LNCaP clone FGC (cell line): Measurements from ENCODE around the gene TDP1.

Experiments
- DNase-seq: peaks from one replicate; pipeline ENCODE4 v3.0.0-alpha.2; 2011; ENCODE audit warnings: low read depth
- H3K4me3 ChIP-seq: 2 replicates; pipeline ENCODE4 v1.5.1; 2011; ENCODE audit warnings: mild to moderate bottlenecking, low read depth, low read length, control low read depth
- TF ChIP-seq, protein P1 (sequence below): IDR thresholded peaks from 2 replicates; pipeline ENCODE4 v1.5.1; 2012; ENCODE audit warnings: mild to moderate bottlenecking; ENCODE audit not compliant: control insufficient read depth, insufficient read depth; ENCODE audit errors: extremely low read depth

TDP1 gene

DNA sequence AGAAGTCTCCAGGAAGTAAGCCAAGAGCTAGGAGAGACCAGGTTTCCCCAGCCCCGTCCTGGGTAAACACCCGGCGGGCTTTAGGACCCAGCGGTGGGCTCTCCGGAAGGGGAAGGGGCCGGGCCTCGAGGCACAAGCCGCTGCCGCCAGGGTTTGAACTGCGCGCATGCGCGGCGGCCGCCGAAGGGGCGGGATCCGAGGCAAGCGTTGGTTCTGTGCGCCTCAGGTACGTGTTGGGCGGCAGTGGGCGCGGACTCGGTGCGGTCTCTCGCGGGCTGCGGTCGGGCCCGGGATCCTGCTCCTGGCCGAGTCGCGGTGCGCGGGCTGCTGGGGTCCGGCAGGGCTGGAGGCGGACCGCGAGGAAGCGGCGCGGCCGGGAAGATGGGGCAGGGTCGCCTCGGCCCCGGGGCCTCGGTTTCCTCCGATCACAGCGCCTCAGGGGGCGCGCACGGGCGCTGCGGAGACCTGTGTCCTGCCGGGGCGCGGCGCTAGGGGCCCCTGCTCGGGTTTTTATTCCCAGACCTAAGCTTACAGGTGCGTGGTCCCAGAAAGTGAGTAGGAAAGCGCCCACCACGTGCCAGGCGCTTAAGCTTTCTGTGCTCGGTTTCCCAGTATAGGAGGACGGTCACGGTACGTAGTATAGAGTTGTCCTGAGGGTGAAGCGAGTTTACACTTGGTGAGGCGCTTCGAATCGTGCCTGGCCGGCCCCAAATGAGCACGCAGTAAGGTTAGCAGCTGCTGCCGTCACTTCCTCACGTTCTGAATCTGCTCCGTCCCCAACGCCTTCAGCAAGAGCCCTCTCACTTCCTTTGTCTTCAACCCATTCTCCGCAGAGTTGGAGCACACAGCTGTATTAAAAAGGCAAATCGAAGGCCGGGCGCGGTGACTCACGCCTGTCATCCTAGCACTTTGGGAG lies at the start of gene TDP1:
TSS of gene TDP1 (plus strand) at position 183 of the 916 bp plus-strand sequence. CDS start 7,188 bp downstream, outside the sequence.
- peak within 1 kb of the TSS; percentile 79 for H3K4me3 ChIP-seq
- peak; percentile 86 for DNase-seq
- TF ChIP-seq, protein P1, sequence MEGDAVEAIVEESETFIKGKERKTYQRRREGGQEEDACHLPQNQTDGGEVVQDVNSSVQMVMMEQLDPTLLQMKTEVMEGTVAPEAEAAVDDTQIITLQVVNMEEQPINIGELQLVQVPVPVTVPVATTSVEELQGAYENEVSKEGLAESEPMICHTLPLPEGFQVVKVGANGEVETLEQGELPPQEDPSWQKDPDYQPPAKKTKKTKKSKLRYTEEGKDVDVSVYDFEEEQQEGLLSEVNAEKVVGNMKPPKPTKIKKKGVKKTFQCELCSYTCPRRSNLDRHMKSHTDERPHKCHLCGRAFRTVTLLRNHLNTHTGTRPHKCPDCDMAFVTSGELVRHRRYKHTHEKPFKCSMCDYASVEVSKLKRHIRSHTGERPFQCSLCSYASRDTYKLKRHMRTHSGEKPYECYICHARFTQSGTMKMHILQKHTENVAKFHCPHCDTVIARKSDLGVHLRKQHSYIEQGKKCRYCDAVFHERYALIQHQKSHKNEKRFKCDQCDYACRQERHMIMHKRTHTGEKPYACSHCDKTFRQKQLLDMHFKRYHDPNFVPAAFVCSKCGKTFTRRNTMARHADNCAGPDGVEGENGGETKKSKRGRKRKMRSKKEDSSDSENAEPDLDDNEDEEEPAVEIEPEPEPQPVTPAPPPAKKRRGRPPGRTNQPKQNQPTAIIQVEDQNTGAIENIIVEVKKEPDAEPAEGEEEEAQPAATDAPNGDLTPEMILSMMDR = no peak

DNA sequence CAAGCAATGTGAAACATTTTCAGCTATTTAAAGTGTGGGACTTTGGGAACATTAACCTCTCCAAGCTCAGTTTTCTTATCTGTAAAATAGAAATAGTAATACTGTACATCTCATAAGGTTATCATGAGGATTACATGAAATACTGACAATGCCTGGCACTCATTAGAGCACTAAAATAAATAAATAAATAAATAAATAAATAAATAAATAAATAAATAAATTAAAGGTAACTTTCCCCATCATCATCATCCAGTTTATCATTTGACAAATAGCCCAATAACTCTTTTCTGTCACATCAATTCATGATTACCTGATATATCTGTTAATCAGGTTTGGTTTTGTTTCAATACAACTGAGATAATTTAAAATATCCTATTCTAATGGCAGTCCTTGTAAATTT lies 49.7 kb upstream of the TDP1 start:
- TF ChIP-seq, protein P1 = no peak
- DNase-seq = no peak

DNA sequence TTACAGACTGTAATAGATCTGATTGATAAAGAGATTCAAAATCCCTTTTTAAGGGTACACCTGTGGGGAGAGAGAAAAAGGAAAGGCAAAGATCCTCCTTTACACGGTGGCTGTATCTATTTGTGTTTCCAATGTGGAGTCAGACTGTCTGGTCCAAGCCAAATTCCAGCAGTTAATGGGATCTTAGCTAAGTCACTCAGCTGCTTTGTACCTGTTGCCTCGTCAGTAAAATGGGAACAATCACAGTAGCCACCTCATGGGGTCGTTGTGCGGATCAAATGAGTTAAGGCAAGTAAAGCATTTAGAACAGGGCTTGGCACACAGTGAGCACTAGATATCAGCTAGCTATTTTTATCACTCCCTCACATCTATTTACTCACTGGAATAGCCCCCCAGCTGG lies 48.1 kb upstream of the TDP1 start:
- TF ChIP-seq, protein P1 = no peak
- H3K4me3 ChIP-seq = no peak overlapping the region
- no peak for DNase-seq

More for the DNA sequence above, 49.7 kb upstream of the TDP1 start:
- H3K4me3 ChIP-seq = no peak overlapping the region

DNA sequence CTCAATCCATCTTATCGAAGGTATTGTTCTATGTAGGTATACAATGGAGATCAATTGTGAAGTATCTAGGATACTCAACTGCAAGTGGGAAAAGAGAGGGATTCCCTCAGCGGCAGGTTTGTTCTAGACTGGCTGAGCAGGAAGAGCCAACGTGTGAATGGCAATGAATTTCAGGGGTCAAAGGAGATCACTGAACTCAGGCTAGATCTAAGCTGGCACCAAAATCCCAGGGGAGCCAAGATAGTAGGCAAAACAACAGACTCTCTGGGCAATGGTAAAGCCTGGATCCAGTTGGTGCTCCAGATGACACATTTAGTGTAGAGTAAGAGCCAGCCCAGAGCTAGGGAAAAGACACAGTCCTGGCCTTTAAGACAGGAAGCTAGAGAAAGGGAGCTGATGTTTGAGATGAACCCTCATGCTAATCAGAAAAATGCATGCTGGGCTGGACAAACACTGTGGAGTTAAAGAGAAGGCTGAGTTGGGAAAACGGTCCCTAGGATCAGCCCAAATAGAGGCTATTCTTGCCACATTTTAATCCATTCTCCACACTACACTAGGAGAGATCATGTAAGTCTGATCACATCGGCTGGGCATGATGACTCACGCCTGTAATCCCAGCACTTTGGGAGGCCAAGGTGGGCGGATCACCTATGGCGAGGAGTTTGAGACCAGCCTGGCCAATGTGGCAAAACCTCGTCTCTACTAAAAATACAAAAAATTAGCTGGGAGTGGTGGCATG lies 46.8 kb upstream of the TDP1 start:
- DNase-seq = no peak

DNA sequence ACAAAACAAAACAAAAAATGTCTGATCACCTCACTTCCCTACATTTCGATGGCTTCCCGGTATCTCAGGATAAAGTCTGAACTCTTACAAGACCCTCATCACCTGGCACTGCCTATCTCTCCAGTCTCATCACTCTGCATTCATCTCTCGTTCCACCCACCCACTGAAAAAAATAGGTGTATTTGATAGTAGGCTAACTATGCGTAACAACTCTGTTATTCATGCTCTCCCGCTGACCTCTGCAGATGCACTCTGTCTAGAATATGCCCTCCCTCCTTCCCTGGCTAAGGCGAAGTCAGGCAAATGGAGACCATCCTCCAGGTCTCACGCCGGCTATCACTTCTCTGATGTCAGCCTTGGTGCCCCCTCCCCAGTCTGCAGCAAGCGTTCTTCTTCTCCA lies 46.1 kb upstream of the TDP1 start:
- TF ChIP-seq, protein P1 = no peak
- DNase-seq = no peak
- H3K4me3 ChIP-seq = no peak overlapping the region

More for the DNA sequence above, 46.8 kb upstream of the TDP1 start:
- TF ChIP-seq, protein P1 = no peak
- no peak overlapping the region for H3K4me3 ChIP-seq

DNA sequence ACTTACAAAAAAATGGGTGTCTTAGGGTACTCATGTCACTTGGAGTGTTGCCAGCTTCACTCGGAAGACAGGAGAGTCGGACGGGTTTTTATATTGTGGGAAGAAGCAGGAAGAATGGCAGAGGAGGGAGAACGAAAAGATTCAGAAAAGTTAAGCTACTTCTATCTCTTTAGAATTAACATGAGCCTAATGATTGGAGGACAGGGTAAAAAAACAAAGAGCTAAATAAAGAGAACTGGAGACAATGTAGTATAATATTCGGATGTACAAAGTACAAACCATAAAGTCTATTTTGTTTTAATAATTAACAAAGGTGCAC lies 45.1 kb upstream of the TDP1 start:
- H3K4me3 ChIP-seq = peak overlapping the region; percentile 33
- TF ChIP-seq, protein P1 = no peak
- no peak for DNase-seq
